HuH-7 (cell line): Measurements from ENCODE around the gene CHRND.
"Not testable (repeated sequence)": the region's sequence is repeated elsewhere in the genome, so short reads cannot be mapped to it uniquely, and the experiment has no call there.

Source experiments
- DNase-seq: peaks from one replicate; pipeline ENCODE4 v3.0.0; 2011; ENCODE audit warnings: low spot score

The CHRND gene

GRCh38 chr2:232525199-232525598, 761 bp upstream of the CHRND start:
- no peak for DNase-seq

GRCh38 chr2:232526372-232526941, 497 bp downstream of the CHRND start:
- DNase-seq, result no peak

DNA sequence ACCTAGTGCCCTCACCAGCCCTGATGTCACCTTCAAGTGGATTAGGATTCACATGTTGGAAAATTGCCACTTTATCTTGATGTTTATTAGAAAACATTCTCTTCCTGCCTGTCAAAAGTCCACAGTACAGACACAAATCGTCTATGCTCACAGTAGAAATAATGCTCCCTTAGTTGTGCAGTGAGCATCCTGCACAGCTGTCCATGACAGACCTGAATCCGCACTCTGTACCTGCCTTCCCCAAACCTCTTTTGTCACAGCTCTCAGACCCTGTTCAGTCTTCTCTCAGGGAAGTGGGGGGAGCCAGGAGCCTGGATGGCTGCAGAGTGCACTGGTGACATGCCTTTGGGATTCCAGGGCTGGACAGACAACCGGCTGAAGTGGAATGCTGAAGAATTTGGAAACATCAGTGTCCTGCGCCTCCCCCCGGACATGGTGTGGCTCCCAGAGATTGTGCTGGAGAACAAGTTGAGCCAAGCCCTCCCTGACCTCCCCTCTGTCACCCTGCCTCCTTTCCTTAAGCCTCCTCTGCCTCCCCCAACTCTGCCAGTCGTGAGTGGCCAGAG, 2.0 kb downstream of the CHRND start:
- no peak for DNase-seq

- no peak for DNase-seq
Measured at GRCh38 chr2:232528746-232529460, 2.9 kb downstream of the CHRND start.

GRCh38 chr2:232529806-232530547, 4.0 kb downstream of the CHRND start:
- DNase-seq, result no peak

DNA sequence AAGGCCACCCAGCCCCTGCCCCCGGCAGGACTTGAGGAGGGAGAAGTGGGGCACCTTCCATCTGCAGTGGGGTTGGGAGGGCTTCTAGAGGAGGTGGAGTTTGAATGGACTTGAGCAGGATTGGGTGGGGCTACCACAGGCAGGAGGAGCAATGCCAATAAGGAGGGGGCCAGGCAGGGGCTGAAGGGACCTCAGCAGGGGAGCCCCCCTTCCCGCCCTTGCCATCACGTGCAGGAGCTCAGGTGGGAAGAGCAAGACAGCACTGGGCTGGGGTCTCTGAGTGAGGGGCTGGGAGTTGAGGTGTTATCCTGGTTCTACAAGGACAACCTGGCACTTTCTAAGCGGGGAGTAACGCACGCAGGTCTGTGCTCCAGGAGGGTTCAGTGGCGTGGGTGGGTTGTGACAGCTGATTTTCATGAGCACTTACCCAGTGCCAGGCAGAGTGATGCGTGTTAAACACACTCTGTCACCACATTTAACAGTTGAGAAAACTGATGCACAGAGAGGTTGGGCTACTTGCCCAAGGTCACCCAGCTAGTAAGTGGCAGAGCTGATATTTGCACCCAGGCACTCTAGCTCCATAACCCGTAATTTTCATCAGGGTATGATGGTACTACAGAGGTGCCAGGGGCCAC, 4.8 kb downstream of the CHRND start:
- DNase-seq, result no peak

DNA sequence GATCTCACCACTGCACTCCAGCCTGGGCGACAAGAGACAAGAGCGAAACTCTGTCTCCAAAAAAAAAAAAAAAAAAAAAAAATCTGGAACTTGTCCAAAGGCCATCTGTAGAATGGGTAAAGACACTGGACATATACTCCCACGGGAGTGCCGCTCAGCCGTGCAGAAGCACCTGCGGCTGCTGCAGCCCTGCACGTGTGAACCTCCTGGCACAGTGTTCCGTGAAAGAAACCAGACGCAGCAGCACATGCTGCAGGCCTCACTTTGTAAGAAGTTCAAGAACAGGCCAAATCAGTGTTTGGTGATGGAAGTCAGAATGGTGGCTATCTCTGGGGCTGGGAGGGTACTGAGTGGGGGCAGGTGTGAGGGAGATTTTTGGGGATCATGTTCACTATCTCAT, 6.5 kb downstream of the CHRND start:
- DNase-seq, result no peak

GRCh38 chr2:232532821-232533220, 6.9 kb downstream of the CHRND start:
- DNase-seq, result not testable (repeated sequence)

GRCh38 chr2:232533944-232534710, 8.2 kb downstream of the CHRND start:
- DNase-seq, result no peak

DNA sequence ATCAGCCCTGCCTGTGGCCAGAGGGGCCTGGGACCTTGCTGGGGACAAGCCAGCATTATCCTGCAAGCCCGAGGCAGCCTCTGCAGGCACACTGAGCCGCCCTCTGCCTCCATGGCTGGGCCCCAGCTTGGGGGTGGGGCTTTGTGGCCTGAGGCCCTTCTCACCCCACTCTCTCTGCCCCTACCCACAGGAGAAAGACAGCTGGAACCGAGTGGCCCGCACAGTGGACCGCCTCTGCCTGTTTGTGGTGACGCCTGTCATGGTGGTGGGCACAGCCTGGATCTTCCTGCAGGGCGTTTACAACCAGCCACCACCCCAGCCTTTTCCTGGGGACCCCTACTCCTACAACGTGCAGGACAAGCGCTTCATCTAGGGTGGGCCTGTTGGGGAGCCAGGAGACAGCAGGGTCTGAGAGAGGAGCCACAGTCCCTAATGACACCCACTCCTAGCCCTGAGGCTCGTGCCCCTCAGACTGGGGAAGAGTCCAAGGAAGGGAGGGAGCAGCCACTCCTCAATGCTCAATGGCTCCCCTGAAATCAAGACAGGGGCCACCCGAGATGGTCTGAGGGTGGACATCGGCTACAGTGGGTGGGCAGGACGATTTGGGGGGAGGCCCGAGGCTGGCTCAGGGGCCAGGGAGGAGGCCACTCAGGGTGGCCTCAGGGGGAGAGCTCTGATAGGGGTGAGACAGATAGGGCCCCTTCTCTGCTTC, 9.1 kb downstream of the CHRND start:
- no peak for DNase-seq

DNA sequence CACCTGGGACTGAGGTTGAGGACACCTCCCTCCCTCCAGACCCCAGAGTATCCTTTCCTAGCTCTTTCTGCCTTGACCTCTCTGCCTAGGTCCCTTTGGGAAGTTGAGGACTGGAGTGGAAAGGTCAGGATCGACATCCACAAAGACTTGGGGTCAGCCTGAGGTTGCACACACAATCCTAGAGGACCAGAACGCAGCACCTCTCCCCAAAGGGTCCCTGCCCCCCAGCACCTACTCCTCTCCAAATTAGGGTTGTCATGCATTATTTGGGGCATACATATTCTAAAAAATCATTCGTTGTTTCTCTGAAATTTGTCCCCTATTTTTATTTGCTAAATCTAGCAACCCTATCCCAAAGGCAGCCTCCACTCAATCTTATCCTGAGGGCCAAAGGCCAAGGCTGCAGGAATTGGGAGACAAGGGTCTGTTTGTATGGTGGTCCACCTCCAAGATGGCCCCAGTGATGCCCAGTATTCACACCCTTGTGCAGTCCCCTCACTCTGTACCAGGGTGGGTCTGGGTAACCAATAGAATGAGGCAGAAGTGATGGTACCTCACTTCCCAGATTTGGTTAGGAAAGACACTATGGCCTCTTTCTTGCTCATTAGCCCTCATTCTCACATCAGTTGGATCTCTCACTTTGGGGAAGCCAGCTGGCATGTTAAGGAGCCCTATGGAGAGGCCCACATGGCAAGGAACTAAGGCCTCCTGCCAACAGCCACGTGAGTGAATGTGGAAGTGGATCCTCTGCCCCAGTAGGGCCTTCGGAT, 10.0 kb downstream of the CHRND start:
- no peak for DNase-seq

GRCh38 chr2:232537079-232537478, 11.1 kb downstream of the CHRND start:
- peak; percentile 80 for DNase-seq

- DNase-seq, result no peak
Measured at GRCh38 chr2:232537499-232537898, 11.5 kb downstream of the CHRND start.

GRCh38 chr2:232538671-232539070, 12.7 kb downstream of the CHRND start:
- no peak for DNase-seq

DNA sequence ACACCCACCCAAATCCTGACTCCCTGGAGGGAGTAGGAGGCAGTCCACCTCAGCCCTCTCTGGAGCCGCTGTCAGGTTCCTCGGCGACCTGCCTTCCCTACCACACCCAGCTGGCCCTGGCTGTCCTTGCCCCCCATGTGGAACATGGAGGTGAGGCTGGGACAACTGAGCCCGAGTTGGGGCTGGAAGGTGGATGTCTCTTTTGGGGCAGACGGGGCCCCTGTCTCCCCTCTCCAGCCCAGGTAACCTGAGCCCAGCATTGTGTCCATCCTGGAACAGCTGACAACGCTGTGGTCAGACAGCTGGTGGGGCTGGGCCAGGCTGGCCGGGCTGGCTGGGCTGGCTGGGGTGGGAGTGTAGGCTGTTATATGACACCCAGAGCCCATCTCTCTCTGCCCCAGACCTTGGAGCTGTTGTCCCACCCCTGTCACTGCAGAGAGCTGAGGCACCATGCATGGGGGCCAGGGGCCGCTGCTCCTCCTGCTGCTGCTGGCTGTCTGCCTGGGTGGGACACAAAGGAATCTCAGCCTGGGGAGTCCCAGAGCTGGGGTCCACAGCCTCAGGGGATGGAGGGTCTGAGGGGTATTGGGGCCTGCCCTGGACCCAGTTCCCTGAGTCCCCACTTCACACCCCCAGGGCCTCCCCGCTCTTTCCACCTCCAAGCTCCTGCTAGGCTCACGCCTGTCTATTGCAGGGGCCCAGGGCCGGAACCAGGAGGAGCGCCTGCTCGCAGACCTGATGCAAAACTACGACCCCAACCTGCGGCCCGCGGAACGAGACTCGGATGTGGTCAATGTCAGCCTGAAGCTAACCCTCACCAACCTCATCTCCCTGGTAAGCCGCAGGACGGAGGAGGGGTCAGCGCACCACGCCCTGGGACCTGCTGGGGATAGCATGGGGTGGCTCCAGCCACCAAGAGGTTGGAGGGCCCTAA, 13.6 kb downstream of the CHRND start, which contains the start of gene CHRNG:
Gene CHRNG, plus strand, starts transcription at position 395 of the 934 bp plus-strand sequence. Its CDS starts 56 bp downstream, at position 451.
- no peak for DNase-seq

- no peak for DNase-seq
Measured at GRCh38 chr2:232540441-232541041, 14.6 kb downstream of the CHRND start.

DNA sequence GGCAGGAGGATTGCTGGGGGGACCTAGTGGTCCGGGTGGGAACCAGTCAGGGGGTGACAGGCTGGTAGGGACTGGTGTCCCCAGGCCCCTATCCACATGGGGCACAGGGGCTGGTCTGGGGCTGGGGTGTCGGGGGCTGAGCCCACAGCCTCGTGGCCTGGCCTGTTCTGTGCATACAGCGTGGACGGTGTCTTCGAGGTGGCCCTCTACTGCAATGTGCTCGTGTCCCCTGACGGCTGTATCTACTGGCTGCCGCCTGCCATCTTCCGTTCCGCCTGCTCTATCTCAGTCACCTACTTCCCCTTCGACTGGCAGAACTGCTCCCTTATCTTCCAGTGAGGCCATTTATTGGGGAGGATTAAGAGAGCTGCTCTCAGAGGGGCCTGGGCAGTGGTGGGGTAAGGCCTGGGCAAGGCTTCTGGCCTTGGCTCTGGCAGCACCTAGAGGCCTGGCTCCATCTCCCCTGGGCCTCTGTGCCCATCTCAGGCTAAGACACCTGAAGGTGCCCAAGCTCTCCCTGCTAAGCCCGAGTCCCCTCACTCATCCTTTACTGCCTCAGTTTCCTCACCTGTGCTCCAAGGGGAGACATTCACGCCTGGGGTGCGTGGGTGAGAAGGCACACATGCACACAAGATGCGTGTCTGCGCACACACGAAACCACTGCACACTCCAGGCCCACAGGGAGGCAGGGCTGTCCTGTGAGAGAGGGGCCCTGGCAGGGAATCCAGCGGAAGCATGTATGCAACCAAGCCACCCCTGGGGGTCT, 15.4 kb downstream of the CHRND start:
- no peak for DNase-seq
